HepG2 (cell line): ENCODE measurements around the gene HOXD12. TPM values are rescaled to one million over a fixed set of nuclear protein-coding genes. Genes with fewer than 3 reads are reported as not detected.

Experiments
- ATF7 ChIP-seq, 2 experiments: fragments of 450-650 bp in 1 of 2; sonication (generic) in 1 of 2; formaldehyde crosslinking in 1 of 2; IDR thresholded peaks; 2 replicates each; pipeline versions ENCODE4 v1.4.0 to v1.6.1; 2016 to 2020; ENCODE audit warnings: antibody characterized with exemption in 1 of 2, mild to moderate bottlenecking in 1 of 2, missing genetic modification reagents in 1 of 2
- EHMT2 ChIP-seq: fragments of 200-600 bp; sonication (generic); IDR thresholded peaks from 2 replicates; pipeline ENCODE4 v1.7.0; 2017; ENCODE audit warnings: antibody characterized with exemption, low read depth, low read length, borderline replicate concordance
- EP300 ChIP-seq, 3 experiments: sonication (generic) in 1 of 3; formaldehyde crosslinking in 1 of 3; IDR thresholded peaks; 2 replicates each; pipeline versions ENCODE4 v1.5.1 to v1.6.1; 2011 to 2020; ENCODE audit warnings: low read depth in 2 of 3, low read length in 2 of 3, borderline replicate concordance in 1 of 3, improper control_type of control experiment in 1 of 3, mild to moderate bottlenecking in 1 of 3, missing genetic modification reagents in 1 of 3, moderate library complexity in 1 of 3
- HES4 ChIP-seq: sonication (generic); formaldehyde crosslinking; IDR thresholded peaks from 2 replicates; pipeline ENCODE4 v1.9.0; 2021; ENCODE audit warnings: mild to moderate bottlenecking, missing genetic modification reagents, borderline replicate concordance
- MTF2 ChIP-seq: sonication (generic); formaldehyde crosslinking; IDR thresholded peaks from 2 replicates; pipeline ENCODE4 v1.5.0; 2020; ENCODE audit warnings: missing genetic modification reagents, borderline replicate concordance
- SALL2 ChIP-seq: sonication (generic); formaldehyde crosslinking; IDR thresholded peaks from 2 replicates; pipeline ENCODE4 v1.8.1; 2023; ENCODE audit warnings: mild to moderate bottlenecking, missing genetic modification reagents, inconsistent platforms
- SPEN ChIP-seq: sonication (generic); formaldehyde crosslinking; IDR thresholded peaks from 2 replicates; pipeline ENCODE4 v1.5.1; 2020; ENCODE audit warnings: low read depth, mild to moderate bottlenecking, missing genetic modification reagents
- STAG1 ChIP-seq: sonication (generic); formaldehyde crosslinking; IDR thresholded peaks from 2 replicates; pipeline ENCODE4 v1.4.0; 2020; ENCODE audit warnings: missing genetic modification reagents
- ZNF501 ChIP-seq: sonication (generic); formaldehyde crosslinking; IDR thresholded peaks from 2 replicates; pipeline ENCODE4 v1.5.1; 2020; ENCODE audit warnings: mild to moderate bottlenecking, moderate library complexity, missing genetic modification reagents
- ZNF530 ChIP-seq: sonication (generic); formaldehyde crosslinking; IDR thresholded peaks from 2 replicates; pipeline ENCODE4 v1.5.0; 2020; ENCODE audit warnings: low read depth, mild to moderate bottlenecking, missing genetic modification reagents
- ZNF605 ChIP-seq: sonication (generic); formaldehyde crosslinking; IDR thresholded peaks from 2 replicates; pipeline ENCODE4 v1.8.0; 2022; ENCODE audit warnings: mild to moderate bottlenecking, missing genetic modification reagents
- ZNF746 ChIP-seq: sonication (generic); formaldehyde crosslinking; IDR thresholded peaks from 2 replicates; pipeline ENCODE4 v1.8.0; 2022; ENCODE audit warnings: mild to moderate bottlenecking, missing genetic modification reagents
- polyA plus RNA-seq, 8 experiments: library from polyadenylated mRNA; depleted of rRNA in 3 of 8; stranded (reverse) in 7 of 8; unstranded in 1 of 8; fragments of >200 nt; fragmentation: Illumina TruSeq in 4 of 8; extraction: Trizol in 4 of 8; gene quantifications; 2 replicates each; pipeline versions ENCODE4 v1.2.1 to v1.2.3, GENCODE V29; 2011 to 2016; ENCODE audit warnings: low read depth in 4 of 8, missing spikeins in 1 of 8, mixed read lengths in 1 of 8; ENCODE audit not compliant: insufficient read depth in 1 of 8
- total RNA-seq, 5 experiments: library from RNA; depleted of rRNA; stranded (reverse); fragments of >200 nt; fragmentation: Illumina TruSeq; extraction: Trizol; gene quantifications; 2 replicates each; pipeline ENCODE4 v1.2.3, GENCODE V29; 2016; ENCODE audit warnings: low read depth in 1 of 5
- TF ChIP-seq, protein P1 (sequence below): sonication (generic); formaldehyde crosslinking; IDR thresholded peaks from 2 replicates; pipeline ENCODE4 v1.5.0; 2020; ENCODE audit warnings: mild to moderate bottlenecking, missing genetic modification reagents
- TF ChIP-seq, protein P2 (sequence below): IDR thresholded peaks from 2 replicates; pipeline ENCODE4 v1.6.1; 2016; ENCODE audit warnings: low read depth, borderline replicate concordance
- TF ChIP-seq, protein P3 (sequence below): IDR thresholded peaks from 2 replicates; pipeline ENCODE4 v1.6.1; 2016; ENCODE audit warnings: mild to moderate bottlenecking
- TF ChIP-seq, protein P4 (sequence below): sonication (generic); formaldehyde crosslinking; IDR thresholded peaks from 2 replicates; pipeline ENCODE4 v1.5.1; 2020; ENCODE audit warnings: mild to moderate bottlenecking, missing genetic modification reagents, moderate library complexity
- TF ChIP-seq, protein P5 (sequence below): sonication (generic); formaldehyde crosslinking; IDR thresholded peaks from 2 replicates; pipeline ENCODE4 v1.4.0; 2020; ENCODE audit warnings: missing genetic modification reagents, borderline replicate concordance

Gene HOXD12
- total and polyA plus RNA-seq, 2 of the 13 experiments (the other 11 are each of a cell fraction or from before 2014, with no cell fraction given) = not detected

DNA sequence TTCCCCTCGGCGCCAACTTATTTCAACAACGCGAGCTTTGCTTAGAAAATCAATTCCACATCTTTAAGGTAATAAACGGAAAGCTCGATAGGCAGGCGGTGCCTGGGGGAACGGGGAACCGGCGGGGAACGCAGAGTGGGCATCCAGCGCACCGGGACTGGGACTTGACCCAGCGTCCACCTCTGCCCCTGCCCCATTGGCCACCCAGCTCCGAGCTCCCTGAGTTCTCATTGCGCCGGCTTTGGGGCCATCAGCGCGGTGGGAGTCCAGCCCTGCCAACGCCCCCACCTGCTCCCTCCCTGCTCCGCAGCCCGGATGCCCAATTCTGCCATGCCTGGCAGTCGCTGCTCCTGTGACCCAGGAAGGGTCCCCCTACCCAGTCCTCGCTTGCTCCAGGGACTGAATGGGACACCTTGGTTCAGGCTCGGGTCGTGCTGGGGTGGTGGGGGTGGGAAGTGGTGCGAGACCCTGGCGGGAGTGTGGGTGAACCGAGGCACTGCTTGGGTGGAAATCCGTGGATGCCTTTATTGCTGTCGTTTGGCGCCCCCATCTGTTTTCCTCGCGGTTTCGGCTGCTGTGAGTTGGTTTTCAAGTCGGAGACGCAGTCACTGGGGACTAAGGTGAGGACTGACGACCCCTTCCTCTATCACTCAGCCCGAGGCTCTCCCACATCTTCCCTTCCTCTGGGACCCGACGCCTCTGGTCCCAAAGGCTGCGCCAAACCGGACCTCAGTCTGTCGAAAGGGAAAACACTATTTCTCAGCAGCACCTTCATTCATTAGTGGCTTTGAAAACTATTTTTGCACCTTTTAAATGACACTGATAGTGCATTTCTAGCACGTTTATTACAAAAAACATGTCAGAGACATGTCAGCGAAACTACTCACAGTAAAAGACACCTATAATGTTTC lies 13.5 kb upstream of the HOXD12 start (continued):
- TF ChIP-seq, protein P1, sequence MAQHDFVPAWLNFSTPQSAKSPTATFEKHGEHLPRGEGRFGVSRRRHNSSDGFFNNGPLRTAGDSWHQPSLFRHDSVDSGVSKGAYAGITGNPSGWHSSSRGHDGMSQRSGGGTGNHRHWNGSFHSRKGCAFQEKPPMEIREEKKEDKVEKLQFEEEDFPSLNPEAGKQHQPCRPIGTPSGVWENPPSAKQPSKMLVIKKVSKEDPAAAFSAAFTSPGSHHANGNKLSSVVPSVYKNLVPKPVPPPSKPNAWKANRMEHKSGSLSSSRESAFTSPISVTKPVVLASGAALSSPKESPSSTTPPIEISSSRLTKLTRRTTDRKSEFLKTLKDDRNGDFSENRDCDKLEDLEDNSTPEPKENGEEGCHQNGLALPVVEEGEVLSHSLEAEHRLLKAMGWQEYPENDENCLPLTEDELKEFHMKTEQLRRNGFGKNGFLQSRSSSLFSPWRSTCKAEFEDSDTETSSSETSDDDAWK (CRISPR knock-in tag) = no peak
- peak; percentile 97 for TF ChIP-seq STAG1 (CRISPR knock-in tag)
- no peak for TF ChIP-seq MTF2 (CRISPR knock-in tag)
- TF ChIP-seq, protein P2, sequence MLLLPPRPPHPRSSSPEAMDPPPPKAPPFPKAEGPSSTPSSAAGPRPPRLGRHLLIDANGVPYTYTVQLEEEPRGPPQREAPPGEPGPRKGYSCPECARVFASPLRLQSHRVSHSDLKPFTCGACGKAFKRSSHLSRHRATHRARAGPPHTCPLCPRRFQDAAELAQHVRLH (CRISPR knock-in tag) = 0 out of 2 replicates have a peak, but pooled peaks have one; percentile 28
- TF ChIP-seq HES4 (CRISPR knock-in tag) = 0 out of 2 replicates have a peak, but pooled peaks have one; percentile 15
- TF ChIP-seq ATF7 (IDR thresholded peaks at IDR 0.05) = no peak
- TF ChIP-seq ATF7 (CRISPR knock-in tag; IDR thresholded peaks at IDR 0.05) = no peak
- TF ChIP-seq, protein P3, sequence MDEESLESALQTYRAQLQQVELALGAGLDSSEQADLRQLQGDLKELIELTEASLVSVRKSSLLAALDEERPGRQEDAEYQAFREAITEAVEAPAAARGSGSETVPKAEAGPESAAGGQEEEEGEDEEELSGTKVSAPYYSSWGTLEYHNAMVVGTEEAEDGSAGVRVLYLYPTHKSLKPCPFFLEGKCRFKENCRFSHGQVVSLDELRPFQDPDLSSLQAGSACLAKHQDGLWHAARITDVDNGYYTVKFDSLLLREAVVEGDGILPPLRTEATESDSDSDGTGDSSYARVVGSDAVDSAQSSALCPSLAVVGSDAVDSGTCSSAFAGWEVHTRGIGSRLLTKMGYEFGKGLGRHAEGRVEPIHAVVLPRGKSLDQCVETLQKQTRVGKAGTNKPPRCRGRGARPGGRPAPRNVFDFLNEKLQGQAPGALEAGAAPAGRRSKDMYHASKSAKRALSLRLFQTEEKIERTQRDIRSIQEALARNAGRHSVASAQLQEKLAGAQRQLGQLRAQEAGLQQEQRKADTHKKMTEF (CRISPR knock-in tag) = no peak
- TF ChIP-seq SALL2 (CRISPR knock-in tag) = no peak
- no peak for TF ChIP-seq EP300 (IDR thresholded peaks at IDR 0.05; ENCODE audit: low read depth in 2 of 2, low read length in 2 of 2)
- no peak for TF ChIP-seq EP300 (CRISPR knock-in tag; IDR thresholded peaks at IDR 0.05; ENCODE audit: borderline replicate concordance)
- TF ChIP-seq, protein P4, sequence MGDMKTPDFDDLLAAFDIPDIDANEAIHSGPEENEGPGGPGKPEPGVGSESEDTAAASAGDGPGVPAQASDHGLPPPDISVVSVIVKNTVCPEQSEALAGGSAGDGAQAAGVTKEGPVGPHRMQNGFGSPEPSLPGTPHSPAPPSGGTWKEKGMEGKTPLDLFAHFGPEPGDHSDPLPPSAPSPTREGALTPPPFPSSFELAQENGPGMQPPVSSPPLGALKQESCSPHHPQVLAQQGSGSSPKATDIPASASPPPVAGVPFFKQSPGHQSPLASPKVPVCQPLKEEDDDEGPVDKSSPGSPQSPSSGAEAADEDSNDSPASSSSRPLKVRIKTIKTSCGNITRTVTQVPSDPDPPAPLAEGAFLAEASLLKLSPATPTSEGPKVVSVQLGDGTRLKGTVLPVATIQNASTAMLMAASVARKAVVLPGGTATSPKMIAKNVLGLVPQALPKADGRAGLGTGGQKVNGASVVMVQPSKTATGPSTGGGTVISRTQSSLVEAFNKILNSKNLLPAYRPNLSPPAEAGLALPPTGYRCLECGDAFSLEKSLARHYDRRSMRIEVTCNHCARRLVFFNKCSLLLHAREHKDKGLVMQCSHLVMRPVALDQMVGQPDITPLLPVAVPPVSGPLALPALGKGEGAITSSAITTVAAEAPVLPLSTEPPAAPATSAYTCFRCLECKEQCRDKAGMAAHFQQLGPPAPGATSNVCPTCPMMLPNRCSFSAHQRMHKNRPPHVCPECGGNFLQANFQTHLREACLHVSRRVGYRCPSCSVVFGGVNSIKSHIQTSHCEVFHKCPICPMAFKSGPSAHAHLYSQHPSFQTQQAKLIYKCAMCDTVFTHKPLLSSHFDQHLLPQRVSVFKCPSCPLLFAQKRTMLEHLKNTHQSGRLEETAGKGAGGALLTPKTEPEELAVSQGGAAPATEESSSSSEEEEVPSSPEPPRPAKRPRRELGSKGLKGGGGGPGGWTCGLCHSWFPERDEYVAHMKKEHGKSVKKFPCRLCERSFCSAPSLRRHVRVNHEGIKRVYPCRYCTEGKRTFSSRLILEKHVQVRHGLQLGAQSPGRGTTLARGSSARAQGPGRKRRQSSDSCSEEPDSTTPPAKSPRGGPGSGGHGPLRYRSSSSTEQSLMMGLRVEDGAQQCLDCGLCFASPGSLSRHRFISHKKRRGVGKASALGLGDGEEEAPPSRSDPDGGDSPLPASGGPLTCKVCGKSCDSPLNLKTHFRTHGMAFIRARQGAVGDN (CRISPR knock-in tag) = peak; percentile 44; the same call in 1 of the 2 replicates
- TF ChIP-seq, protein P5, sequence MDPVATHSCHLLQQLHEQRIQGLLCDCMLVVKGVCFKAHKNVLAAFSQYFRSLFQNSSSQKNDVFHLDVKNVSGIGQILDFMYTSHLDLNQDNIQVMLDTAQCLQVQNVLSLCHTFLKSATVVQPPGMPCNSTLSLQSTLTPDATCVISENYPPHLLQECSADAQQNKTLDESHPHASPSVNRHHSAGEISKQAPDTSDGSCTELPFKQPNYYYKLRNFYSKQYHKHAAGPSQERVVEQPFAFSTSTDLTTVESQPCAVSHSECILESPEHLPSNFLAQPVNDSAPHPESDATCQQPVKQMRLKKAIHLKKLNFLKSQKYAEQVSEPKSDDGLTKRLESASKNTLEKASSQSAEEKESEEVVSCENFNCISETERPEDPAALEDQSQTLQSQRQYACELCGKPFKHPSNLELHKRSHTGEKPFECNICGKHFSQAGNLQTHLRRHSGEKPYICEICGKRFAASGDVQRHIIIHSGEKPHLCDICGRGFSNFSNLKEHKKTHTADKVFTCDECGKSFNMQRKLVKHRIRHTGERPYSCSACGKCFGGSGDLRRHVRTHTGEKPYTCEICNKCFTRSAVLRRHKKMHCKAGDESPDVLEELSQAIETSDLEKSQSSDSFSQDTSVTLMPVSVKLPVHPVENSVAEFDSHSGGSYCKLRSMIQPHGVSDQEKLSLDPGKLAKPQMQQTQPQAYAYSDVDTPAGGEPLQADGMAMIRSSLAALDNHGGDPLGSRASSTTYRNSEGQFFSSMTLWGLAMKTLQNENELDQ (CRISPR knock-in tag) = no peak
- TF ChIP-seq ZNF530 (CRISPR knock-in tag) = no peak
- TF ChIP-seq ZNF605 (CRISPR knock-in tag) = no peak
- TF ChIP-seq ZNF746 = no peak
- TF ChIP-seq SPEN = peak; percentile 58; the same call in 1 of the 2 replicates
- TF ChIP-seq EHMT2 = no peak
- TF ChIP-seq ZNF501 (CRISPR knock-in tag) = peak; percentile 47; the same call in 1 of the 2 replicates
